Cardiac fibroblast (primary cell): Measurements from ENCODE around the gene SLC26A1.

Source experiments
- DNase-seq, 2 donors: peaks; one replicate each; pipeline versions ENCODE4 v3.0.0 to v3.0.0-alpha.2; 2010; ENCODE audit warnings: low read depth in 2 of 2
- H3K4me3 ChIP-seq, 2 donors: replicated peaks in 1 of 2; 1 replicate in 1 of 2; 2 replicates in 1 of 2; pipeline ENCODE4 v1.5.1; 2011; ENCODE audit warnings: low read depth in 2 of 2, low read length in 2 of 2, mild to moderate bottlenecking in 2 of 2, moderate library complexity in 1 of 2
- TF ChIP-seq, protein P1 (sequence below): IDR thresholded peaks from one replicate; pipeline ENCODE4 v1.5.1; 2011; ENCODE audit warnings: low read depth, mild to moderate bottlenecking, low read length, inconsistent platforms

SLC26A1 gene

DNA sequence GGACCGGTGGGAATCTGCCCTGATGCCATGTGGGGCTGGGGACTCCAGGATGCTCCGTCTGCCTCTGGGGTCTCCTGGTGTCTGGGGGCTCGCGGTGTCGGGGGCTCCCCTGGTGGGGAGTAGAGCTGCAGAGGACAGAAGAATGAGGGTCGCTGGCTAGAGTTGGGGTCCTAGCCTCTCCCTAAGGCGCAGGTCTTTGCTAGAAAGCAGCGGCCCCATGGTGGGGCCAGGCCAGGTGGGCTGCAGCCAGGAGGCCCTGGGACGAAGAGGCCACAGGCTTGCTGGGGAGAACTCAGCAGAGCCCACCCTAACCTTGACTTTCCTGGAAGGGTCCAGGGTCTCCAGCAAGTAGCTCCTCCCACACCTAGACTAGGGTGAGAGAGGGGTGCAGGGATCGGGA, 39.7 kb upstream of the SLC26A1 start:
- H3K4me3 ChIP-seq: no peak overlapping the region
- TF ChIP-seq, protein P1, sequence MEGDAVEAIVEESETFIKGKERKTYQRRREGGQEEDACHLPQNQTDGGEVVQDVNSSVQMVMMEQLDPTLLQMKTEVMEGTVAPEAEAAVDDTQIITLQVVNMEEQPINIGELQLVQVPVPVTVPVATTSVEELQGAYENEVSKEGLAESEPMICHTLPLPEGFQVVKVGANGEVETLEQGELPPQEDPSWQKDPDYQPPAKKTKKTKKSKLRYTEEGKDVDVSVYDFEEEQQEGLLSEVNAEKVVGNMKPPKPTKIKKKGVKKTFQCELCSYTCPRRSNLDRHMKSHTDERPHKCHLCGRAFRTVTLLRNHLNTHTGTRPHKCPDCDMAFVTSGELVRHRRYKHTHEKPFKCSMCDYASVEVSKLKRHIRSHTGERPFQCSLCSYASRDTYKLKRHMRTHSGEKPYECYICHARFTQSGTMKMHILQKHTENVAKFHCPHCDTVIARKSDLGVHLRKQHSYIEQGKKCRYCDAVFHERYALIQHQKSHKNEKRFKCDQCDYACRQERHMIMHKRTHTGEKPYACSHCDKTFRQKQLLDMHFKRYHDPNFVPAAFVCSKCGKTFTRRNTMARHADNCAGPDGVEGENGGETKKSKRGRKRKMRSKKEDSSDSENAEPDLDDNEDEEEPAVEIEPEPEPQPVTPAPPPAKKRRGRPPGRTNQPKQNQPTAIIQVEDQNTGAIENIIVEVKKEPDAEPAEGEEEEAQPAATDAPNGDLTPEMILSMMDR: no peak
- no peak for DNase-seq

DNA sequence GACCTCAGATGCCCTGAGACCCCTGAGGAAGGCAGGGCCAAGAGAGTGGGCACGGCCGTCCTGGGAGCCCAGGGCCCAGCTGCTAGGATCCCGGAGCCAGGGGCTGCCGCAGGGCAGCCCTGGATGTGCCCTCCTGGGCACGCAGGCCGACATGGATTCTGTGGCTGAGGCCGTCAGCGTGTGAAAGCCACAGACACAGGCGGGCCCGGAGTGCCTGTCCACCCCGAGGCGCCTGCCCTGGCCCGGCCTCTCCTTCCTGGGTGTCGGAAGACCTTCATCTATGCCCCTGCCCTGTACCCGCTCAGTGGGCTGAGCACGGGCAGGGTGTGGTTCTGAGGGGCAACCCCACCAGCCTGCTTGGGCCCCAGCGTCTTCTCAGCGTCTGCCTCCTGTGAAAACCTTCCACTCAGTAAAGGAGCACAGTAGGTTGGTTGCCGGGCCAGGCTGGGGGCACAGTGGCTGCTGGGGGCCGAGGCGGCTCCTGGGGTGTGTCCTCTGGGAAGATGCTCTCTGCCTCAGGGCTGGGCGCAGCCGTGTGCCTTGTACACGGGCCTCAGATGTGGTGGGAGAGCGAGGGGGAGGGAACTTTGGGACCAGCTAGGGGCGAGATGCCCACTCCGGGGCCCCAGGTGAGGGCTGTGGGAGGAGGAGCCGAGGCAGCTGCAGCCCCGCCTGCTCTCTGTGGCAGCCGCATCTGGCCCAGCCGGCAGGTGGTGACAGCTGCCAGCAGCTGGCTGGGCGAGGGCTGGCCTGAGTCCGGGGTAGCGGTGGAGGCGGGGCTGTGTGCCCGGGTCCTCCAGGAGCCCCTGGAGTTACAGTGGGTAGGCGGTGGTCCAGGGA, 39.0 kb upstream of the SLC26A1 start:
- H3K4me3 ChIP-seq: no peak overlapping the region
- TF ChIP-seq, protein P1: no peak
- DNase-seq: no peak

DNA sequence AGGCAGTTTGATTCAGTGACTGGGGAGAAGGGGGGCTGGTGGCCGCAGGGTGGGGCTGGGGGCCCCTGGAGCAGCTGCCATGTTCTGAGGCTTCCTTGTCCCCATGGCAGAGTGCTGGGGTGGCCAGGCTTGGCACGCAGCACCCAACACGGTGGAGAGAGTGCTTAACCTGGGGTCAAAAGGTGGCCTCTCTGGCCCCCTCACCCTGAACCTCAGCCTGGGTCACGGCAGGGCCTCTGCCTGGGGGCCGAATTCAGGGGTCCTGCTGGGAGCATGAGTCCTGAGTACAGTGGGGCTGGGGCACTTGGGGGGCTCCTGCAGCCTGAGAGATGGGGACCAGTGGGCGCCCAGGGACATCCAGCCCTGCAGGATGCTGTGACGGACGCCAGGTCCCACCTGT, 38.1 kb upstream of the SLC26A1 start:
- TF ChIP-seq, protein P1: no peak
- no peak overlapping the region for H3K4me3 ChIP-seq
- no peak for DNase-seq

DNA sequence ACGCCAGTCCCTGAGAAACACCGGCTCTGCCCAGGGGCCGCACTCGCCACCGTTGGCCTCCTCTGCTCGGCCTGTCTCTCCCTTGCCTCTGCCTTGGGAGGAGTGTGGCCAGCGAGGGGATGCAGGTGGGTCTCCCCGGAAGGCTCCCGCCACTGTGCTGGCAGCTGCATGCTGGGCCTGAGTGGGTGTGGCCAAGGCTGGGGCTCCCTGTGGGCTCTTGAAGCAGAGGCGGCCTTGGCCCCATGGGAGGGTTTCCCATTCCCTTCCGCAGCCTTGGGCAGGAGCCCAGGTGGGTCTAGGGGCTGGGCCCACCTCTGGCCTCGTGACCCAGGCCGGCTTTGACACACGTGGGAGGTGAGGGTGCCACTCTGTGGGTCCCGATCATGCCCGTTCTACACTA, 37.4 kb upstream of the SLC26A1 start:
- no peak for DNase-seq
- TF ChIP-seq, protein P1: no peak
- H3K4me3 ChIP-seq: no peak overlapping the region

DNA sequence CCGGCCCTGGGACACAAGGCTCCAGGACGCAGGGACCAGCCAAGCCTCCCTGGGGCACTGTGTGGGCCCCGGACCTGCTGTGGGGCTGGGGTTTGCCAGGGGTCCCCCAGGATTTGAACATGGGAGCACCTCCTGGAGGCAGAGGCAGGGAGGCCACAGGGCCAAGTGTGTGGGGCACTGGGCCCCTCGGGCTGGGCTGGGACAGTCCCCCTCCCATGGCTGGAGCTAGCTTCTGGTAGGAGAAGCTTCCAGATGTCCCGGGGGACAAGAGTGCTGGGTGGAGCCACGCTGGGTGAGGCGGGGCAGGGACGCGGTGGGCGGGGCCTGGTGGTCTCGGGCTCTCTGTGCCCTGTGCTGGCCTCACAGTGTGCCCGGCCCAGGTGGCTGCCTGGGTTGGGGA, 36.8 kb upstream of the SLC26A1 start:
- DNase-seq: no peak
- TF ChIP-seq, protein P1: no peak
- H3K4me3 ChIP-seq: no peak overlapping the region

DNA sequence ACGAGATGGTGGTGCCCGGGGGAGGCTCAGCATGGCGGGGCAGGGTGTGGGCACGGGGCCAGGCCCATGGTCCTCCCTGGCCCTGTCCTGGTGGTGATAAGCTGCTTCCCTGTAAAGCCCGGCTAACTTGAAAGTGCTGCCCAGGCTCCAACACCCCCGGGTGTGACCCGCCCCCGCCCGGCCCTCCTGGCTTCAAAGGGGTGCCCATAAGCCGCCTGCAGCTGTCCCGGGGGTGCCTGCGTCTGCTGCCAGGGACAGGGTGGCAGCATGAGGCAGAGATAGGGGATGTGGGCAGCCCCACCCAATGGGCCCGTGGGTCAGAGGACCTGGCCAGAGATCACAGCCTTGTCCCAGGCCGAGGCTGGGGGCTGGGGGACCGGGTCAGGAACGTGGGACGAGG, 36.3 kb upstream of the SLC26A1 start:
- H3K4me3 ChIP-seq: no peak overlapping the region
- TF ChIP-seq, protein P1: no peak
- no peak for DNase-seq
